GM19099 (cell line): ENCODE results near the gene CCDC148.

Source experiments
- POLR2A ChIP-seq: IDR thresholded peaks from 3 replicates; pipeline ENCODE4 v1.6.1; 2011; ENCODE audit warnings: low read depth; ENCODE audit not compliant: insufficient read length; ENCODE audit errors: extremely low read depth

The CCDC148 gene

GRCh38 chr2:158297120-158297519 is 159.4 kb downstream of the CCDC148 start:
- TF ChIP-seq POLR2A = no peak

- TF ChIP-seq POLR2A = no peak
Measured at GRCh38 chr2:158293722-158294121, 162.8 kb downstream of the CCDC148 start.

DNA sequence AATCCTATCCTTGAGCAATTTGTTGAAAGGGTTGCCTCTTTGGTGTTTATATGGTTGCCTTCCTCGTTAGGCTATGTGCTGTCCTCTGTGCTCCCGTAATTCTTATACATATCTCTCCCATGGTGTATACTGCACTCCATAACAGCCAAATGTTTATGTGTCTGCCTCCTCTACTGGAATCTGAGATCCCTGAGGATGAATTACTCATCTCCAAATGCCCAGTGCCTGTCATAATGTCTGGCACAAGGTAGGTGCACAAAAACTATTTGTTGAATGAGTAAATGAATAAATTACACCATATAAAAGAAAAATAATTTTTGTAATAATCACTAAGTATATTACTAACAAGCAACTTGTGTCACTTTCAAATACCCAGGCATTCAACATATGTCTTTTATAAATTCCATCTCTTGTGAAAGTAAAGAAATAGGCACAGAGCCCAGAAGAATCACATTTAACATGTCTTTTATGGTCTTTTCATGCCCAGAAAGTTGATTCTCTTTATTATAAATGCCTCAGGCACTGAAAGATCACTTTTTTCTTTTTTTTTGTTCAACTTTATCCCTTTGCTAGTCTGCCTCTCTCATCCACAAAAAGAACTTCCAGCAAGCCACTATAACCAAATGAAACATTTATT is 164.9 kb downstream of the CCDC148 start:
- TF ChIP-seq POLR2A = no peak

DNA sequence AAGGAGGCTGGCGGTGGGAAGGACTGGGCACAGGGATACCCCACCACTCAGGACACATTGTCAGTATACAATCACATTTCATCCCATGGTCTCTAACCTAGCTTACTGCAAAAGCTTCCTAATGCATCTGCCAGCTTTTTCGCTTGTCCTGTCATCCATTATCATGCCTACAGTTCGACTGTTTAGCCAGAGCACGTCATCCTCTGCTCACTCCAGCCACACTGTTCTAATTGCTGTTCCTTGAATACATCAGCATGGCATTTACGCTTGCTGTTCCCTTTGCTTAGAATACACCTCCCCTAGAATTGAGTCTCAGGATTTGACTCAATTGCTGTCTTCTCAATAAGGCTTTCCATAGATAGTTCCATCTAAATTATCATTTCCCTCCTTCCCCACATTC is 166.3 kb downstream of the CCDC148 start:
- no peak for TF ChIP-seq POLR2A

- TF ChIP-seq POLR2A = no peak
Measured at GRCh38 chr2:158276619-158277471, 179.7 kb downstream of the CCDC148 start.

DNA sequence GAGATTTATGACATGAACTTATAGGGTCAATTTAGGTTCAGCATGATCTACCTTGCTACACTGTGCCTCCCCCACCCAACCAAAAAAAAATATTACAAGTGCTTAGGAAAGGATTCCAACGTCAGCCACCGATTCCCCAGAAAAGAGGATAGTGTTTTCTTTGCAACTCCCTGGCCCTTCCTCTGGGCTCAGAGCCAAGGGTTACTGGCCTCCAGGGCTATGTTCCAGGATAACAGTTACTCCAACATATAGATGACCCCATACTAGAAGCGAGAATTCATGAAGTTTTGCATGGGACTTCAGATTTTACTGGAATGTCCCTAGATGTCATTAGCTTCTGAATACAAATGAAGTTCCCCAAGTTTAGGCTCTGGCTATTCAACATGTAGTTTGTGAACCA is 182.8 kb downstream of the CCDC148 start:
- TF ChIP-seq POLR2A = no peak

- no peak for TF ChIP-seq POLR2A
Measured at GRCh38 chr2:158270536-158270935, 186.0 kb downstream of the CCDC148 start.

- TF ChIP-seq POLR2A = no peak
Measured at GRCh38 chr2:158269143-158269542, 187.4 kb downstream of the CCDC148 start.

DNA sequence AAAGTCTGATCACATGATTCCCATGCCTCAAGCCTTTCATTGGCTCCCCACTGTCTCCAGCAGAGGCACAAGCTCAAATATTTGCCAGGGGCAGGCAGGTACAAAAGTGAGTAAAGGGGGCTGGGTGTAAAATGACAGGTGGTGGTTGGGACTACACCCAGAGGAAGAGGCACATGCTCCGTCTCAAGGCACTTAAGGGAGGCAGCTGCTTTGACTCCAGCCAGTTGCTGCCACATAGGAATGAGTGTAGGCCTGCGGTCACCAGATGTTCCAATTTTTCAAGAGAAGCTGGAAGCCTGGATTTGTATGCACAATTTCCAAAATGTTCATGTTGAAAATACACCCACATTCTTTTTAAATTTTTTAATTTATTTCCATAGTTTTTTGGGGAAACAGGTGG is 190.4 kb downstream of the CCDC148 start:
- no peak for TF ChIP-seq POLR2A

DNA sequence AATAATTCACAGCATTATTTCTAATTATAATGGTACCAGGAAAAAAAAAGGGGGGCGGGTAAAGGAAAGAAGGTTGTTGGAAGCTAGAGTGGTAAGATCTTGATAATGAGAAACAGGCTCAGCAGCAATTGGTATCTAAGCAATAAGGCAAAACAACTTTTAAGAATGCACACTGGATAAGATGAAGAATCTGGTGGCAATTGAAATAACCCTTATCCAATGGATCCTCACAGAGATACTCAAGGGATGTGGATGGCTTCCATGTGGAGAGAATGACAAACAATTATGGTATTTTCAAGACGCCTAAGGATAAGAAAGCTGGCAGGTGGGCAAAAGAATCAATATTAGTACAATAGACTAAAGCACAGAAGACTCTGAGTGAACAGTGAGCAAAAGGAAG is 201.3 kb downstream of the CCDC148 start:
- no peak for TF ChIP-seq POLR2A

GRCh38 chr2:158253170-158253569 is 203.4 kb downstream of the CCDC148 start:
- no peak for TF ChIP-seq POLR2A

GRCh38 chr2:158251356-158251755 is 205.2 kb downstream of the CCDC148 start:
- TF ChIP-seq POLR2A = no peak

GRCh38 chr2:158243392-158243791 is 213.2 kb downstream of the CCDC148 start:
- TF ChIP-seq POLR2A = no peak

DNA sequence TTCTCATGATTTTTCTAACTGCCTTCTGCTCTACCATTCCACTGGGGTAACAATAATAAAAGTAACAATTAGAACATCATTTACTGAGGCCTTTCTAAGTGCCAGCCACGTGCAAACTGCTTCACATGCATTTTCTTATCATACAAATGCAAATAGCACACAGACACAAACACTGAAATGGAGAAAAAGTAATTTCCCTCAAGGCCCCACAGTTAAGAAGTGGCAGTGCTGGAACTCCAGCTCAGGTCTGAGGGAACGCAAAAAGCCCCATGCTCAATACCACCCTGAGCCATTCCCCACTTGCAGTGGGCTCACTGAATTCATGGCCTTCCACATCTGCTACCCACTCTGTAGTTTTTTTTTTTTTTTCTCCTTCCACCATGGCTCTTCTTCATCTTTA is 214.3 kb downstream of the CCDC148 start:
- no peak for TF ChIP-seq POLR2A

GRCh38 chr2:158240975-158241374 is 215.6 kb downstream of the CCDC148 start:
- TF ChIP-seq POLR2A = no peak

- no peak for TF ChIP-seq POLR2A
Measured at GRCh38 chr2:158239271-158239670, 217.3 kb downstream of the CCDC148 start.

DNA sequence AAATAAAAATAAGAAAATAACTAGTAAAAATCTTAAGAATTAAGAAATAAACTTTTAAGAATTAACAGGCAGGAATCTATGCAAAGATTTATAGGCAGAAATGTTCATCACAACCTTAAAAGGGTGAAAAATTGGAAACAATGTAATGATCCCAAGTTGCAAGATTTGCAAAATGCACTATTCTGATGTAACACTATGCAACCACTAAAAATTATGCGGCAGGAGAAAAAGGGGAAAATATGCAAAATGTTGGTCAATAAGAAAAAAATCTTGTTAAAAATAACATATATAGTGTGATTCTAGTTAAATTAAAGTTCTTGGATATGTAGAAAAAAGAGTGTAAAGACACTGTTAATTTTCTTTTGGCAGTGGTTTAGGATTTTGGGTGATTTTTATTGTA is 222.1 kb downstream of the CCDC148 start:
- TF ChIP-seq POLR2A = no peak

- TF ChIP-seq POLR2A = no peak
Measured at GRCh38 chr2:158232476-158232875, 224.1 kb downstream of the CCDC148 start.
